ENCODE results near the gene SYCP2.

GRCh38 chr20:59818911-59819310, 114.5 kb downstream of the SYCP2 start:
- no peak for TF ChIP-seq CTCF (IDR thresholded peaks at IDR 0.05; ENCODE audit: control extremely low read depth in 1 of 3, insufficient read depth in 1 of 3, low read depth in 1 of 3, low read length in 3 of 3)
- no peak for TF ChIP-seq JUN (IDR thresholded peaks at IDR 0.05; ENCODE audit: low read depth, low read length)

Data from H1 (cell line).